Superior temporal gyrus (tissue), 1 donor: ENCODE data around the gene CCDC33.

Source experiments
- DNase-seq: peaks from one replicate; pipeline ENCODE4 v3.0.0-alpha.2; 2016; ENCODE audit errors: extremely low spot score

The CCDC33 gene

DNA sequence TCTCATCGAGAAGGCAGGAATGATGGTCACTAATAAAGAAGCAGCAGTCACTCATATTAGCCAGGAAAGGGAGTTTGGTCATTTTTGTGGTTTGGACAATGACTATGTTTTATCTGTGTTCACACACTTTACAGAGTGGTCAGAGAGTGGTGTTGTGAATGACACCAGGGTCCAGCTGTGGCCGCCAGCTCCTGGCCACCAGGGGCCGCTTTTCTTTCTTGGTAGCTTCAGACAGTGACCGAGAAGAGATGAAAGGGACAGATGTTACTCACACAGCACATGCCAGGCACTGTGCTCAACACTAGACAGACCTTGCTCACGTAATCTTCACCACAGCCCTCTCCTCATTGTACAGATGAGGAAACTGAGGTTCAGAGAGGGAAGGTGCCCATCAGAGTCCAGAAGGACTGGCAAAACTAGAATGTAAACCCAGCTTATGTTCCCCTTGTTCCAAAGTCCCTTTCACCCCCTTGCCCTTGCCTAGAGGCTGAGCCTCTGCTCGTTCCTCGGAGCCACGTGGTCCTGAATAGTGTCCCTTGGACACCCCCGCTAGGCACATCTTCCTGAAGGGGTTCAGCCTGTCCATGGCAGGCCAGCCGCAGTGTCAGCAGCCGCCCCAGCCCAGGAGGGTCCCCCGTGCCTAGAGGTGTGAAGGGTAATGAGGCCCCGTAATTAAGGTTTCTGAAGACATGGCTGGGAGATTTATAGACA is 75.8 kb downstream of the CCDC33 start:
- no peak for DNase-seq

- no peak for DNase-seq
Measured at GRCh38 chr15:74312445-74313007, 76.4 kb downstream of the CCDC33 start.

GRCh38 chr15:74313889-74314288 is 77.8 kb downstream of the CCDC33 start:
- no peak for DNase-seq

- no peak for DNase-seq
Measured at GRCh38 chr15:74314795-74315438, 78.8 kb downstream of the CCDC33 start.

DNA sequence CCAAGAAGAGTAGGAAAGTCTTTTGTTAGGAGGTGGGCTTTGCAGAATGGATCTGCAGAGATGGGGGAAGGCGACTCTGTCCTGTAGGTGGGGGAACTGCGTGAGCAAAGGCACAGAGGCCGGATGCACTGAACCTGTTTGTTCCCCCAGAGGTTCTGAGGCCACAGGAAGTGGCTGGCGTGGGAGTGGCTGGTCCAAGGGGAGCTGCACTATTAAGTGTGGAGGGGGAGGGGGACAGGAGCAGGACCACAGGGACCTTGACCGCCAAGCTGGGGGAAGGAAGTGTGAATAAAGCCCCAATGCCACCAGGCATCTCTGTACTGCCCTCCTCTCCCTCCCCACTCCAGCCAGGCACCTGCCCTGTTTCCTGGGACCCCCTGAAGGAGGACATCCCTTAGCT is 79.5 kb downstream of the CCDC33 start:
- DNase-seq, result no peak

- DNase-seq, result no peak
Measured at GRCh38 chr15:74316141-74316540, 80.0 kb downstream of the CCDC33 start.

DNA sequence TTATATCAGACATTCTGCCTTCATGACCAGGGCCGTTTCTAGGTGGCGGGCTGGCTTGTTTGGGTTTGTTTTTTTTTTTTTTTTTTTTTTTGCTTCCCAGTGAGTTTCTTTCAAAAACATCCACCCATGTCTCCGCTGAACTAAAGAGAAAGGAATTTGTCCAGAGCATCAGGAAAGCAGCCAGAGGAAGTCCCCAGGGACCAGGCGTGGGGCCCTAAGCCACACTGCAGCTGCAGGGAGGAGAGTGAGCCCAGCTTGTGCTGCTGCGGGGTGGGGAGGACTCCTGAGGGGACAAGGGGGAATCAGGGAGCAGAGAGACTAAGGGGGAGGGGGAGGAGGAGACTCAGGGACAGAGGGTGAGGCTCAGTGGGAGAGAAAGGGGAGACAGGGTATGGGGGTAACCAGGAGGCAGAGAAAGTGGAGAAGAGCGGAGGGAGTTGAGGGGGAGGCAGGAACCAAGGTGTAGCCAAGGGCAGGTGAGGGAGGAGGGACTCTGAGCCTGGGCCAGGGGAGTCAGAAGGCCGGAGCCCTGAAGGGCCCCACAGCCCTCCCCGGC is 81.8 kb downstream of the CCDC33 start:
- DNase-seq, result no peak

DNA sequence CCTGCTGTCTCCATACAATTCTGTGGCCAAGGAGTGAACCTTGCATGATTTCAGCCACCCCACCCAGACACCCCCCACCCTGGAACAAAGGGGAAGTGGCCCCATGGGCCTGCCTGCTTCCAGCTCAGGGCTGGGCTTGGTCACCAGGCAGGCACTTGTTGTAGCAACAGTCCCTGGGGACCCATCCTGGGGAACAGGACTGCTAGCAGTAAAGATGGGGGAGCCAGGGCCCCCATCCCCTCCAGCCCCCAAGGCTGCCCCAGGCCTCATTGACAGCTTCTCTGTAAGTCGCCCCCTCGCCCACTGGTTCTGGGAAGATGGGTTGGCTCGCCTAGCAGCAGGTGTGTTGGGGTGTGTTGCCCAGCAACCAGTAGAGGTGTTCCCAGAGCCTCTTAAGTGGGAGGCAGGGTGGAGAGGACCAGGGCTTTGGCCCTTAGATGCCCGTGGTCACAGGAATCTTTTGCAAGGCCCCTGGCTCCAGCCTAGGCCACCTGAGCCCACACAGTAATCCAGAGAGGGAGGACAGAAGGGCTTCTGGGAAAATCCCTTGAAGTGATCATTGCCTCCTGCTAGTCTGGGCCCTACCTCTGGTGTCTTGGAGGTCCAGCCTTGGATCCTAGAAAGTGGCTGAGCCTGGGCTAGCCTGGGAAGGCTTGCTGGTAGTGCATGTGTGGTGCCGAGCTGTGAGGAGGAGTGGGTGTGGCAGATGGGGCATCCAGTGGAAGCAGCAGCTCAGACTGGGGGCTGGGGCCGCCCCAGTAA is 82.4 kb downstream of the CCDC33 start:
- no peak for DNase-seq

DNA sequence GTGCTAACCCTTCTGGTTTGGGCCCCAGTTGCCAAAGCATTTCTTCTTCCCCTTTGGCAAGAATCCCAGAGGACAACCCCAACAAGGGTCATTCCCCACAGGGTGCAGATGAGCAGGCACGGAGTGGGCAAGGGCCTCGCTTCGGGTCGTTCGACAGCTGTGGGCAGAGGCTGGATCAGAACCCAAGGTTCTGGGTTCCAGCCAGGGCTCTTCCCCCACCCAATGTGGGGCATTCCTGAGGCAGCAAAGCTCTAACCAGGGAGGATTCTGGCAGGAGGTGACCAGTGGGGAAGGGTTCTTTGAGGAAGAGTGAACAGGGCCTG is 83.0 kb downstream of the CCDC33 start:
- no peak for DNase-seq

- DNase-seq, result no peak
Measured at GRCh38 chr15:74319596-74320351, 83.6 kb downstream of the CCDC33 start.

- DNase-seq, result peak; percentile 73
Measured at GRCh38 chr15:74320352-74321247, 84.5 kb downstream of the CCDC33 start.

DNA sequence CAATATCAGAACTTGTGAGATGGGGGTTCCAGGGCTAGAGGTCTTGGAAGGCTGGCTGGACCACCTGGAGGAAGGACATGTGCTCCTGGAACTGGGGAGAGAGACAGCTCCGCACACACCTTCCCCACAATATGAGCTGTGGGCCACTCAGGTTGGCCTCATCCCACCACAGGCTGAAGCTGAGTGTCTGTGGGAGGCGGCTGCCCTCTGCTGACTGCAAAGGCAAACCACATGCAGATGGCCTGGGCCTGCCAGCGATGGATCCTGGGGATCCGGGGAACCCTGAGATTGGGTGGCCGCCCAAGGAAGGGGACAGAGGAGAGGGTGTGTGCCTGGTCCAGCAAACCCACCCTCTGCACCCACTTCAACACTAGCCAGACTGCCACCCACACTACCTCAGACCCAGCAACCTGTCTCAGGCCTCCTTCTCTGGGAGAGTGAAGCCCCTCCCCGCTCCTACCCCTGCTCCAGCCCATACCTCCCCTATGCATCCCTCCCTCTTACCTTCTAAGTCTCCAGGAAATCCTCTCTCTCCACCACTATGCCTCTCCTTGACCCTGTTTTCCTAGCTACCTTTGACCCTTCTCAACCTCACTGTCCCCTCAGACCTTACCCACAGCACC is 86.5 kb downstream of the CCDC33 start:
- peak; percentile 57 for DNase-seq

DNA sequence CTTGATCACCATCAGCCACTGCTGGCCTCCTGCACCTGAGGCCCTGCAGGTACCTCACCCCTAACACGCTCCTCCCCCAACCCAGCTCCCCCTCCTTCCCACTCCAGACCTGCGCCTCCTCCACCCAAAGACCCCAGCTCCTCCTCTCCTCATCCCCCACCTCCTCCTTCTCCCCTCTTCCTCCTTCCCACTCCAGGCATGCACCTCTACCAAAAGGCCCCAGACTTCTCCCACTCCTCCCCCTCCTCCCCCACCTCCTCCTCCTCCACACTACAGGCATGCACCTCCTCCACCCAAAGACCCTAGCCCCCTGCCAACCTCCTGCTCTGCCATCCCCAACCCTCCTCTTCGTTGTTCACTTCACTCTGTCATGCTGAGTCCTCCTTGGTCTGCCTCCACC is 88.6 kb downstream of the CCDC33 start:
- DNase-seq, result no peak

GRCh38 chr15:74326746-74327145 is 90.6 kb downstream of the CCDC33 start:
- DNase-seq, result no peak

DNA sequence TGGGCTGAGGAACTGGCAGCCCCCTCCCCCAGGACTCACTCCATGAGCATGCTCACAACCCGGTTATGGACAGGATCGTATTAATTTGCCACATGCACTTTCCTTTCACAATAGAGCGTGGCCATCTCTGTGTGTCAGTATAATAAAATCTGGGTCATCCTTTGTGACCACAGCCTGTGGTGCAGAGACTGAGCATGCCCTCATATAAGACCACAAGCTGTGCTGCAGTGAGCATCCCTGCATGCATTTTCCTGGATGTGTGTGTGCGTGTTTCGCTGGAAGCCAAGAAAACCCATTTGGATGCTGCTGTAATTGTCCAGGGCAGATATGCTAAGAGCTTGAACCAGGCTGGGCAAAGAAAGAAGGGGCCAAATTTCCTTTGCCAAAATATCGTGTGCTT is 91.6 kb downstream of the CCDC33 start:
- DNase-seq, result no peak

DNA sequence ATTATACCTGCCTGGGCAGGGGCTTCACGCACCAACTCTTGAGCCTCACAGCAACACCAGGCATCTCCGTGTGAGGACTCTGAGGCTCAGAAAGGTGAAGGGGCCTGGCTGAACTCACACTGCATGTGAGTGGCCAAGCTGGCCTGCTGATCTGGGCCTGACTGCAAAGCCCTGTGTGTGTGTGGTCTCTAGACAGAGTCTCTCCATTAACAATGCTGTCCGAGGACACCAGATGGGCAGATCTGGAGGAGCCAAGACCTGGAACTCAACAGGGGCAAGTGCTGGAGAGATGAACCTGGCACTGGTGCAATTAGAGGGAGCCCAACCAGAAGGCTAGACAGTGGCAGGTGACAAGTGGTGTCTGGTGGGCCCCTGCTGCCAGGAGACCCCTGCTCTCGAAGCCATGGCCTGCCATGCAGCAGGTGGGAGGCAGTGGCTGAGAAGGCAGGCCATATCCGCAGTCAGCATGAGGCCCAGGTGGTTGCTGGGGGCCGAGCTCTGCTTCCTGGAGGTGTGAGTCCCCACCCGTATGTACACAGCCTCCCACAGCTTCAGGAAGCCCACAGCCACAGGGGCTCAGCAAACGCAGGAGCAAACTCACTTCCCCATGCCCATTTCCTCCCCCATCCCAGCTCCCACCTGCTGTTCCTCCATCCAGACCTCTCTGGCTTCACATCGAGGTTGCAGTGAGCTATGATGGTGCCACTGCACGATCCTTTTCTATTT is 92.4 kb downstream of the CCDC33 start:
- DNase-seq, result no peak

DNA sequence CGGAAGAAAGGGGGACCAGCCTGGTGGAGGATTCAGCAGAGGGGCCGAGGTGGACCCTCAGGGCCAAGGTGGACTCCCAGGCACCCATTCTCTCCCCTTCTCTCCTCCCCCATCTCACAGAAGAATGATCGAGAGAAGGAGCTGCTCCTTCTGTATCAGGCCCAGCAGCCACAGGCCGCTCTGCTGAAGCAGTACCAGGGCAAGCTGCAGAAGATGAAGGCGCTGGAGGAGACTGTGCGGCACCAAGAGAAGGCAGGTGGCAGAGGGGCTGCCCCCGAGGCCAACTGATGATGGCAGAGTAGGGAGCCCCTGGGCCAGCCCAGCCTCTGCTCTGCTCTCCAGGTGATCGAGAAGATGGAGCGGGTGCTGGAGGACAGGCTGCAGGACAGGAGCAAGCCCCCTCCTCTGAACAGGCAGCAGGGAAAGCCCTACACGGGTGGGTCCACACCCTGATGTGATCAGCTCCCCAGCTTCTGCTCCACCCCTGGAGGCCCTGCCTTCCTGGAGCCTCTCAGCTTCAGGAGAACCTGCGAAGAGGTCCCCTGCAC is 94.8 kb downstream of the CCDC33 start:
- DNase-seq, result no peak

GRCh38 chr15:74332011-74332410 is 95.9 kb downstream of the CCDC33 start:
- DNase-seq, result no peak

- DNase-seq, result no peak
Measured at GRCh38 chr15:74332611-74333010, 96.5 kb downstream of the CCDC33 start.
